Fibroblast of lung (primary cell): ENCODE measurements around the gene AVPR1A. TPM values are rescaled to one million over a fixed set of nuclear protein-coding genes. Genes with fewer than 3 reads are reported as not detected.
"Not testable (repeated sequence)": the region's sequence is repeated elsewhere in the genome, so short reads cannot be mapped to it uniquely, and the experiment has no call there.

Source experiments
- DNase-seq, 2 donors: peaks; one replicate each; pipeline versions ENCODE4 v3.0.0 to v3.0.0-alpha.2; 2010; ENCODE audit warnings: low read depth in 2 of 2
- H2AFZ ChIP-seq: 2 replicates; pipeline ENCODE4 v1.5.1; 2012; ENCODE audit warnings: low read length, control low read depth, inconsistent platforms
- H3K27ac ChIP-seq: 2 replicates; pipeline ENCODE4 v1.5.1; 2011; ENCODE audit warnings: low read length, control low read depth; ENCODE audit not compliant: insufficient read depth
- H3K27me3 ChIP-seq: 2 replicates; pipeline ENCODE4 v1.5.1; 2011; ENCODE audit warnings: mild to moderate bottlenecking, low read length; ENCODE audit not compliant: control insufficient read depth, insufficient read depth
- H3K36me3 ChIP-seq: 2 replicates; pipeline ENCODE4 v1.5.1; 2011; ENCODE audit warnings: low read length; ENCODE audit not compliant: control insufficient read depth, insufficient read depth
- H3K4me1 ChIP-seq: 2 replicates; pipeline ENCODE4 v1.5.1; 2011; ENCODE audit warnings: low read length; ENCODE audit not compliant: control insufficient read depth, insufficient read depth; ENCODE audit errors: extremely low read depth
- H3K4me2 ChIP-seq: 2 replicates; pipeline ENCODE4 v1.5.1; 2011; ENCODE audit warnings: low read length, control low read depth; ENCODE audit not compliant: insufficient read depth; ENCODE audit errors: extremely low read depth
- H3K4me3 ChIP-seq, 4 experiments: fragments of 200-600 bp in 1 of 4; sonication (generic) in 1 of 4; replicated peaks in 1 of 4; 2 replicates each; pipeline ENCODE4 v1.5.1; 2011 to 2016; ENCODE audit warnings: low read length in 4 of 4, low read depth in 3 of 4, mild to moderate bottlenecking in 3 of 4, control low read depth in 2 of 4, inconsistent platforms in 1 of 4, mixed read lengths in 1 of 4; ENCODE audit not compliant: insufficient read depth in 1 of 4; ENCODE audit errors: control extremely low read depth in 1 of 4
- H3K79me2 ChIP-seq: 2 replicates; pipeline ENCODE4 v1.5.1; 2012; ENCODE audit warnings: mild to moderate bottlenecking, low read length, inconsistent platforms; ENCODE audit not compliant: control insufficient read depth, insufficient read depth
- H3K9ac ChIP-seq: 2 replicates; pipeline ENCODE4 v1.5.1; 2011; ENCODE audit warnings: mild to moderate bottlenecking, low read length, control low read depth; ENCODE audit not compliant: insufficient read depth
- H3K9me3 ChIP-seq: 2 replicates; pipeline ENCODE4 v1.5.1; 2012; ENCODE audit warnings: low read depth, low read length; ENCODE audit not compliant: control insufficient read depth, insufficient read depth
- H4K20me1 ChIP-seq: 2 replicates; pipeline ENCODE4 v1.5.1; 2011; ENCODE audit warnings: low read length; ENCODE audit not compliant: control insufficient read depth, insufficient read depth; ENCODE audit errors: extremely low read depth
- EZH2 ChIP-seq: IDR thresholded peaks from 2 replicates; pipeline ENCODE4 v1.5.1; 2012; ENCODE audit warnings: low read length, control low read depth, mild to moderate bottlenecking; ENCODE audit errors: missing control alignments
- polyA plus RNA-seq, 2 donors: library from polyadenylated mRNA; depleted of rRNA in 1 of 2; stranded (reverse) in 1 of 2; unstranded in 1 of 2; fragments of >200 nt; gene quantifications; 2 replicates each; pipeline ENCODE4 v1.2.1, GENCODE V29; 2011 to 2012; ENCODE audit warnings: missing spikeins in 1 of 2
- total RNA-seq: library from RNA; depleted of rRNA; stranded (reverse); fragments of >200 nt; gene quantifications from 2 replicates; pipeline ENCODE4 v1.2.1, GENCODE V29; 2014
- TF ChIP-seq, protein P1 (sequence below), 2 donors: IDR thresholded peaks in 1 of 2; conservative IDR thresholded peaks in 1 of 2; 1 replicate in 1 of 2; 2 replicates in 1 of 2; pipeline ENCODE4 v1.5.1; 2011 to 2012; ENCODE audit warnings: low read length in 2 of 2, control low read depth in 1 of 2, inconsistent platforms in 1 of 2, low read depth in 1 of 2, mild to moderate bottlenecking in 1 of 2

AVPR1A gene
- total and polyA plus RNA-seq, 2 donors (not counting 1 experiment from before 2014, with no cell fraction given): not detected

DNA sequence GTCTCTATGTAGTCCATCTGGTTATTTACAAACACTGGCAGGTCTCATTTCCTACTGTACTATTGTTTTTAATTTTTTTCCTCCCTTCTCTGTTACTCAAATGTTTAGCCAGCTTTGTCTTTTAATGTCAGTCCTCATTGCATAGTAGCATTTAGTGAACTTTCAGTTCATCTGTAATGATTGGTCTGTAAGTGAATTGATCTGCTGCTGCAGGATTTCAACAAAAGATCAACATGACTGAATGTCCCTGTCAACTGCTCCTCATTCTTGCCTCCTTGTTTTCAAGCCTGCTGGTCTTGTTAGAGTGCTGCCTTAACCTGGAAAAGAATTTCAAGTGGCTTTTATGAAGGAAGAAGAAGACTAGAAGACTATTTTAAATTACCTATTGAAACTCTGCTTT, 19.3 kb upstream of the AVPR1A start:
- Histone ChIP-seq H3K4me2 (no peak overlapping the region), H3K27ac (no peak overlapping the region), H3K9me3 (no peaks in the 10 kb centered on the region), H3K27me3 (no peaks in the 10 kb centered on the region), H3K36me3 (no peaks in the 10 kb centered on the region), H3K9ac (no peak overlapping the region), H2AFZ (no peak overlapping the region), H3K4me3 (no peak overlapping the region), H3K4me1 (no peaks in the 10 kb centered on the region), H3K79me2 (no peaks in the 10 kb centered on the region), H4K20me1 (no peaks in the 10 kb centered on the region)
- TF ChIP-seq, protein P1, sequence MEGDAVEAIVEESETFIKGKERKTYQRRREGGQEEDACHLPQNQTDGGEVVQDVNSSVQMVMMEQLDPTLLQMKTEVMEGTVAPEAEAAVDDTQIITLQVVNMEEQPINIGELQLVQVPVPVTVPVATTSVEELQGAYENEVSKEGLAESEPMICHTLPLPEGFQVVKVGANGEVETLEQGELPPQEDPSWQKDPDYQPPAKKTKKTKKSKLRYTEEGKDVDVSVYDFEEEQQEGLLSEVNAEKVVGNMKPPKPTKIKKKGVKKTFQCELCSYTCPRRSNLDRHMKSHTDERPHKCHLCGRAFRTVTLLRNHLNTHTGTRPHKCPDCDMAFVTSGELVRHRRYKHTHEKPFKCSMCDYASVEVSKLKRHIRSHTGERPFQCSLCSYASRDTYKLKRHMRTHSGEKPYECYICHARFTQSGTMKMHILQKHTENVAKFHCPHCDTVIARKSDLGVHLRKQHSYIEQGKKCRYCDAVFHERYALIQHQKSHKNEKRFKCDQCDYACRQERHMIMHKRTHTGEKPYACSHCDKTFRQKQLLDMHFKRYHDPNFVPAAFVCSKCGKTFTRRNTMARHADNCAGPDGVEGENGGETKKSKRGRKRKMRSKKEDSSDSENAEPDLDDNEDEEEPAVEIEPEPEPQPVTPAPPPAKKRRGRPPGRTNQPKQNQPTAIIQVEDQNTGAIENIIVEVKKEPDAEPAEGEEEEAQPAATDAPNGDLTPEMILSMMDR (conservative IDR thresholded peaks at IDR 0.05 in 1 of 2, IDR thresholded peaks at IDR 0.05 in 1 of 2; ENCODE audit: low read depth in 1 of 2, low read length in 2 of 2): no peak
- no peak for TF ChIP-seq EZH2
- no peak for DNase-seq

DNA sequence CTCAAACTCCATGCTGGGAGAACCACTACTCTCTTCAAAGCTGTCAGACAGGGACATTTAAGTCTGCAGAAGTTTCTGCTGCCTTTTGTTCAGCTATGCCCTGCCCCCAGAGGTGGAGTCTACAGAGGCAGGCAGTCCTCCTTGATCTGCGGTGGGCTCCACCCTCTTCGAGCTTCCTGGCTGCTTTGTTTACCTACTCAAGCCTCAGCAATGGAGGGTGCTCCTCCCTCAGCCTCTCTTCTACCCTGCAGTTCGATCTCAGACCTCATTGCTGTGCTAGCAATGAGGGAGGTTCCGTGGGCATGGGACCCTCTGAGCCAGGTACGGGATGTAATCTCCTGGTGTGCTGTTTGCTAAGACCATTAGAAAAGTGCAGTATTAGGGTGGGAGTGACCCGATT, 16.7 kb upstream of the AVPR1A start:
- not testable (repeated sequence) for H3K27ac ChIP-seq, H3K27me3 ChIP-seq, H3K9ac ChIP-seq, H3K79me2 ChIP-seq, H3K9me3 ChIP-seq, H2AFZ ChIP-seq, DNase-seq, H4K20me1 ChIP-seq, H3K36me3 ChIP-seq, H3K4me3 ChIP-seq, H3K4me1 ChIP-seq, H3K4me2 ChIP-seq

DNA sequence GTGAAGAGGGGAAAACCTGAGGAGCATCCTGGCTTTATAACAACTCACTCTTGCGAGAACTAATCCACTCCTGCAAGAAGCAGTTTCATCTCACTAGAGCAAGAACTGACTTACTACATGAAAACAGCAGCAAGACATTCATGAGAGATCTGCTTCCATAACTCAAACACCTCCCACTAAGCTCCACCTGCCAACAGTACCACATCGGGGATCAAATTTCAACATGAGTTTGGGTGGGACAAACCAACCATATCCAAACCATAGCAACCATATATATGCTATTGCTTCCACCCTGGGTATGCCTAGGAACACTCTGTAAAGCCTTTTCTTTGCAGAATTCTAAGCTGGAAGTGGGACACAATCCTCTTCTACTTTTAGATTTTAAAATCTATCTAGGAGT, 13.9 kb upstream of the AVPR1A start:
- no peak overlapping the region for H3K4me2 ChIP-seq
- DNase-seq: no peak
- H3K4me1 ChIP-seq: no peaks in the 10 kb centered on the region
- no peak overlapping the region for H3K27ac ChIP-seq
- H4K20me1 ChIP-seq: no peaks in the 10 kb centered on the region
- no peaks in the 10 kb centered on the region for H3K36me3 ChIP-seq
- no peak overlapping the region for H3K4me3 ChIP-seq
- no peaks in the 10 kb centered on the region for H3K79me2 ChIP-seq
- H3K9ac ChIP-seq: no peak overlapping the region
- TF ChIP-seq EZH2: no peak
- TF ChIP-seq, protein P1 (conservative IDR thresholded peaks at IDR 0.05 in 1 of 2, IDR thresholded peaks at IDR 0.05 in 1 of 2; ENCODE audit: low read depth in 1 of 2, low read length in 2 of 2): no peak
- H3K27me3 ChIP-seq: no peaks in the 10 kb centered on the region
- H2AFZ ChIP-seq: no peak overlapping the region
- H3K9me3 ChIP-seq: no peaks in the 10 kb centered on the region

DNA sequence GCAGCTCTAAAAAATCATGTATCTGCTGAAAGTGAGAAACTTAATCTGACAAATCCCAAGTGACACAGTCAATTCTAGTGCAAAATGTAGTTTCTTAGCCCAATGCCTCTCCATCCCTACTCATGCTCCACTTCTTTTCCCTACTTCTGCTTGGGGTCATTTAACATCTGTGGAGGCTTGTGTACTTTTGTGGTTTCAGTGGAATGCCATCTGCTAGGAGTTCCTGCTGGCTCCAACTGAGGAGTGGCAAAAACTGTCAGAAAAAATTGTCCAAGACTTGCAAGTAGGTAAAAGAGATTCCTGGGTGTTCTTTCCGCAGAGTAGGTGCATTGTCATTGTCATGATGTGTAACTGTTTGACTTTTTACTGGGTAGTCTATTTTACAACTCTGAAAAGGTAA, 12.5 kb upstream of the AVPR1A start:
- Histone ChIP-seq H3K4me1 (no peaks in the 10 kb centered on the region), H3K4me3 (no peak overlapping the region), H3K27me3 (no peaks in the 10 kb centered on the region), H3K27ac (no peak overlapping the region), H3K36me3 (no peaks in the 10 kb centered on the region), H2AFZ (no peak overlapping the region), H3K4me2 (no peak overlapping the region), H3K79me2 (no peaks in the 10 kb centered on the region), H3K9me3 (no peaks in the 10 kb centered on the region), H3K9ac (no peak overlapping the region), H4K20me1 (no peaks in the 10 kb centered on the region)
- DNase-seq: no peak
- TF ChIP-seq, protein P1 (conservative IDR thresholded peaks at IDR 0.05 in 1 of 2, IDR thresholded peaks at IDR 0.05 in 1 of 2; ENCODE audit: low read depth in 1 of 2, low read length in 2 of 2): no peak
- TF ChIP-seq EZH2: no peak
